Right lobe of liver (tissue), 6 donors: ENCODE measurements around the gene ZNF543. TPM values are rescaled to one million over a fixed set of nuclear protein-coding genes. Genes with fewer than 3 reads are reported as not detected.
A peak's percentile ranks its signal among the peaks of the same experiment; 100 is the strongest.

ENCODE experiments used
- ATAC-seq, 4 donors: fragments of 200-7000 bp; cut with Tn5 transposase; one replicate each; pipeline ENCODE4 v1.9.1; 2020; ENCODE audit warnings: mild to moderate bottlenecking in 4 of 4, moderate library complexity in 4 of 4
- DNase-seq, 3 donors: peaks; one replicate each; pipeline ENCODE4 v3.0.0-alpha.2; 2020
- H3K27ac ChIP-seq, 3 donors: fragments of 200-600 bp; one replicate each; pipeline ENCODE4 v1.8.0; 2022
- H3K27me3 ChIP-seq, 2 donors: fragments of 200-600 bp; one replicate each; pipeline ENCODE4 v1.8.0; 2022
- H3K36me3 ChIP-seq, 4 donors: fragments of 200-600 bp; sonication (generic) in 1 of 4; one replicate each; pipeline versions ENCODE4 v1.5.1 to v1.8.0; 2017 to 2022; ENCODE audit warnings: control low read depth in 1 of 4
- H3K4me1 ChIP-seq, 4 donors: fragments of 200-600 bp; sonication (generic) in 1 of 4; one replicate each; pipeline versions ENCODE4 v1.5.1 to v1.8.0; 2017 to 2022; ENCODE audit warnings: control low read depth in 1 of 4
- H3K4me3 ChIP-seq, 3 donors: fragments of 200-600 bp; one replicate each; pipeline ENCODE4 v1.8.0; 2022
- H3K9me3 ChIP-seq, 4 donors: fragments of 200-600 bp; sonication (generic) in 1 of 4; one replicate each; pipeline versions ENCODE4 v1.5.1 to v1.8.0; 2017 to 2022; ENCODE audit warnings: control low read depth in 1 of 4
- CTCF ChIP-seq, 4 donors: fragments of 200-600 bp in 3 of 4; fragments of 450-650 bp in 1 of 4; IDR thresholded peaks; one replicate each; pipeline versions ENCODE4 v1.5.1 to v1.8.0; 2016 to 2022; ENCODE audit warnings: antibody characterized with exemption in 4 of 4, mild to moderate bottlenecking in 2 of 4
- POLR2A ChIP-seq: fragments of 450-650 bp; IDR thresholded peaks from one replicate; pipeline ENCODE4 v1.6.1; 2017; ENCODE audit warnings: antibody characterized with exemption, mild to moderate bottlenecking
- WGBS: methylation state at CpG from one replicate; pipeline ENCODE4 v1.1.6; 2018; ENCODE audit warnings: low coverage, low lambda C conversion rate; ENCODE audit not compliant: insufficient coverage; ENCODE audit errors: missing lambda C conversion rate; 5-methylcytosine and 5-hydroxymethylcytosine counted together
- intact Hi-C, 2 donors: fragments of 100-400 bp; cut with DNase I; formaldehyde crosslinking; loops; one replicate each; pipeline versions ENCODE4 v1.11.2 to v1.14.1; 2022
- total RNA-seq, 6 experiments: library from RNA; depleted of rRNA in 2 of 6; stranded (reverse); fragments of >200 nt in 2 of 6; fragmentation: NEBNext Ultra II Directional in 3 of 6; extraction: Animal tissue kit (Norgen Biotek cat#: 25700) in 3 of 6; gene quantifications; one replicate each; pipeline versions ENCODE4 v1.1.0 to v1.2.4, GENCODE V29; 2016 to 2023
- donor health status: DM: no; HTN: yes; CAD: no.
- donor health status: DM: no; HTN: no; CAD: no.
- donor health status: DM: no; HTN: no; CAD: no.
- donor health status: DM: no; HTN: yes; CAD: no.
- donor health status: DM: no; HTN: yes; CAD: no.

Gene ZNF543
- total RNA-seq, 6 experiments from 2014 or later: 1.9 to 2.7 (median 2.4) TPM

- H3K4me1 ChIP-seq: no peaks in the 10 kb centered on the region
- no peaks in the 10 kb centered on the region for H3K36me3 ChIP-seq
- TF ChIP-seq CTCF (IDR thresholded peaks at IDR 0.05): no peak
- no peak for TF ChIP-seq POLR2A
- no peaks in the 10 kb centered on the region for H3K27me3 ChIP-seq
- no peak overlapping the region for H3K4me3 ChIP-seq
- ATAC-seq (no peak), DNase-seq (no peak)
- H3K27ac ChIP-seq: no peak overlapping the region
- intact Hi-C loops: no loop called here
- H3K9me3 ChIP-seq: no peaks in the 10 kb centered on the region
- WGBS: 57% methylated on average over 3 of the region's 3 CpGs
Measured at GRCh38 chr19:57338877-57339276, 18.6 kb downstream of the ZNF543 start.

GRCh38 chr19:57342582-57342981 is 22.3 kb downstream of the ZNF543 start:
- no peaks in the 10 kb centered on the region for H3K36me3 ChIP-seq
- no peak for DNase-seq
- 52% methylated on average over 6 of the region's 6 CpGs for WGBS
- TF ChIP-seq POLR2A: no peak
- no peak for TF ChIP-seq CTCF (IDR thresholded peaks at IDR 0.05)
- intact Hi-C loops: no loop called here
- H3K4me1 ChIP-seq: no peaks in the 10 kb centered on the region
- ATAC-seq: no peak
- no peaks in the 10 kb centered on the region for H3K27me3 ChIP-seq
- H3K27ac ChIP-seq: no peak overlapping the region
- no peak overlapping the region for H3K4me3 ChIP-seq
- H3K9me3 ChIP-seq: no peaks in the 10 kb centered on the region

- Histone ChIP-seq H3K4me3 (no peak overlapping the region), H3K9me3 (no peaks in the 10 kb centered on the region), H3K36me3 (no peaks in the 10 kb centered on the region), H3K27me3 (no peaks in the 10 kb centered on the region), H3K4me1 (peaks cover 0 to 8% (median 3%) of the 10 kb centered on the region in 4 donors), H3K27ac (no peak overlapping the region)
- TF ChIP-seq CTCF (IDR thresholded peaks at IDR 0.05) (no peak), POLR2A (no peak)
- intact Hi-C loops: no loop called here
- 72% methylated on average over 3 of the region's 3 CpGs for WGBS
- DNase-seq (no peak), ATAC-seq (no peak)
Measured at GRCh38 chr19:57348136-57348535, 27.9 kb downstream of the ZNF543 start.

GRCh38 chr19:57350877-57351805 is 30.9 kb downstream of the ZNF543 start, which contains the start of gene ZNF304:
ZNF304 (plus strand) TSS chr19:57351271; CDS start chr19:57351665, 394 bp downstream.
- TF ChIP-seq POLR2A (no peak), CTCF (IDR thresholded peaks at IDR 0.05) (no peak)
- Histone ChIP-seq H3K27ac (peak within 1 kb of the TSS; percentile 39 to 79 (median 65)), H3K4me3 (peak within 1 kb of the TSS; percentile 87 to 97 (median 88)), H3K27me3 (no peaks in the 10 kb centered on the region), H3K36me3 (peaks cover 0 to 25% (median 10%) of the 10 kb centered on the region in 4 donors), H3K9me3 (no peaks in the 10 kb centered on the region), H3K4me1 (peaks cover 0 to 8% (median 3%) of the 10 kb centered on the region in 4 donors)
- 1% methylated on average over 27 of the region's 57 CpGs for WGBS
- peak; percentile 98 to 100 (median 100) for ATAC-seq
- peak; percentile 93 to 97 (median 97) for DNase-seq
- intact Hi-C loops: no loop called here
